ENCODE data around the gene COMMD3. TPM values are rescaled to one million over a fixed set of nuclear protein-coding genes. Genes with fewer than 3 reads are reported as not detected.

COMMD3 gene
- total and polyA plus RNA-seq, 2 experiments from 2014 or later = 26.4 to 104 TPM

DNA sequence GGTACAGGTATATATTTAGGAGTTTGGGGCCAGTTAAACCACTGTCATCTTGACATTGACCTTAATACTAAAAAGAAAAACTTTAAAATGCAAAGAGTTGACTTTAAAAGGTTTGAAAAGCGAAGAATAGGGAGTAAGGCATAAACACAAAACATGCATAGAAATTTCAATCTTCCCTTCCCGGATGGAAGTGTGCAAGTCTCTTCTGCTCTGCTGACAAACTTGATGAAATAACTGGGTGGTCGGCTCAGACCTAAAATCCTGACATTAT is 25.7 kb downstream of the COMMD3 start:
- Histone ChIP-seq H3K9me2 (ENCODE audit: insufficient read depth) (no peaks in the 10 kb centered on the region), H3K4me2 (ENCODE audit: unreplicated experiment) (peak overlapping the region; percentile 95), H2AFZ (no peak overlapping the region; the same call in 1 of the 2 replicates), H3K36me3 (ENCODE audit: low read depth) (no peaks in the 10 kb centered on the region), H3K4me3 (peak overlapping the region; percentile 86; the same call in 1 of the 2 replicates), H4K20me1 (ENCODE audit: insufficient read depth) (no peaks in the 10 kb centered on the region), H3K9me3 (ENCODE audit: low read depth) (no peaks in the 10 kb centered on the region), H3K79me2 (ENCODE audit: insufficient read depth) (no peaks in the 10 kb centered on the region), H3F3A (ENCODE audit: insufficient read depth) (no peaks in the 10 kb centered on the region), H3K4me1 (ENCODE audit: insufficient read depth) (peaks cover 5% of the 10 kb centered on the region), H3K27me3 (replicated peaks; ENCODE audit: insufficient read depth) (peaks cover 84% of the 10 kb centered on the region), H3K9ac (no peak overlapping the region), H3K27ac (no peak overlapping the region)
- DNase-seq = no peak
- 38 to 42% methylated on average over 3 of the region's 3 CpGs for WGBS, 2 experiments (ENCODE audit: low coverage in 1 of 2, low lambda C conversion rate in 2 of 2, missing lambda C conversion rate in 2 of 2)
- TF ChIP-seq EZH2phosphoT487 (IDR thresholded peaks at IDR 0.05; ENCODE audit: insufficient read depth, low read depth) = no peak
- no peak for TF ChIP-seq EZH2 (IDR thresholded peaks at IDR 0.05; ENCODE audit: insufficient read depth, poor library complexity, severe bottlenecking)
- in situ Hi-C loops (cut with MboI) = no loop called here

DNA sequence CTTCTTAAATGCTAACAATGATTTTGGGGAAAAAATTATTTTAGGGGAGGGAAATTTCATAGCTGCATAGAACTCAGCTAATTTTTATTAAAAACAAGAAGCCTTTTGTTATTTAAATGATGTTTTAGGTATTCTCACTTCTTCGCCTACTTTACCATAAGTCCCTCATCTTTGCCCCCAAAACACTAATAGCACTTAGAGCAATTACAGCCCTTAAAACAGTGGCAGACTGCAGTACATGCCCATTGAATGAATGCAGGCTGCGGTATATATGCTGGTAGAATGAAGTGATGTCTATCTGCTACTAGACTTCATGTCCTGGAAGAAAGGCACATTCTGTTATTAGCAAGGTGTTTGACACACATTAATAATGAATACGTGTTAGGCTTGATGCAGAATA is 26.2 kb downstream of the COMMD3 start:
- 71 to 73% methylated on average over 3 of the region's 3 CpGs for WGBS, 2 experiments (ENCODE audit: low coverage in 1 of 2, low lambda C conversion rate in 2 of 2, missing lambda C conversion rate in 2 of 2)
- Histone ChIP-seq H4K20me1 (ENCODE audit: insufficient read depth) (no peaks in the 10 kb centered on the region), H3K79me2 (ENCODE audit: insufficient read depth) (no peaks in the 10 kb centered on the region), H3F3A (ENCODE audit: insufficient read depth) (no peaks in the 10 kb centered on the region), H3K27ac (no peak overlapping the region), H2AFZ (no peak overlapping the region), H3K9me3 (ENCODE audit: low read depth) (no peaks in the 10 kb centered on the region), H3K4me2 (ENCODE audit: unreplicated experiment) (no peak overlapping the region), H3K4me1 (ENCODE audit: insufficient read depth) (peaks cover 5% of the 10 kb centered on the region), H3K27me3 (replicated peaks; ENCODE audit: insufficient read depth) (peaks cover 84% of the 10 kb centered on the region), H3K9ac (no peak overlapping the region), H3K36me3 (ENCODE audit: low read depth) (no peaks in the 10 kb centered on the region), H3K9me2 (ENCODE audit: insufficient read depth) (no peaks in the 10 kb centered on the region), H3K4me3 (no peak overlapping the region)
- DNase-seq = no peak
- no peak for TF ChIP-seq EZH2phosphoT487 (IDR thresholded peaks at IDR 0.05; ENCODE audit: insufficient read depth, low read depth)
- no peak for TF ChIP-seq EZH2 (IDR thresholded peaks at IDR 0.05; ENCODE audit: insufficient read depth, poor library complexity, severe bottlenecking)
- in situ Hi-C loops (cut with MboI) = no loop called here

DNA sequence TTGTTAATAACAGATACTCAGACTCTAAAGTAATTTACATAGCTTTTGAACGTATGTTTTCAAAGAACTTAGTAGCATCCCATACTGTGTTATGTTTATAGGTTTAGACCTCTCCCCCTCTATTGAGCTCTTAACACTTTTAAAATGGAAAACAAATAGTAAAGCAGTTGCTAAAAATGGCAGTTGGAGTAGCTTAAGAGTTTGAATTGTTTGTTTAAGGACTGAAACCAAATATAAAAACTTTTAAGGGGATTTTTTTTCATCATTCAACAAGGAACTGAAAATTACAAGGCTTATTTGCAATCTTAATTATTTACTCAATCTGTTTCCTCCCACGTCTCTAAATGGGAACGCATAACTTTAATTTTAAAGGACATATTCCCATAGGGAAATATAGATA is 27.5 kb downstream of the COMMD3 start:
- Histone ChIP-seq H2AFZ (no peak overlapping the region), H3F3A (ENCODE audit: insufficient read depth) (no peaks in the 10 kb centered on the region), H3K27me3 (replicated peaks; ENCODE audit: insufficient read depth) (peaks cover 84% of the 10 kb centered on the region), H3K79me2 (ENCODE audit: insufficient read depth) (no peaks in the 10 kb centered on the region), H3K9ac (no peak overlapping the region), H3K9me2 (ENCODE audit: insufficient read depth) (no peaks in the 10 kb centered on the region), H3K4me2 (ENCODE audit: unreplicated experiment) (no peak overlapping the region), H3K4me3 (no peak overlapping the region), H3K4me1 (ENCODE audit: insufficient read depth) (peaks cover 5% of the 10 kb centered on the region), H3K36me3 (ENCODE audit: low read depth) (no peaks in the 10 kb centered on the region), H3K27ac (no peak overlapping the region), H3K9me3 (ENCODE audit: low read depth) (no peaks in the 10 kb centered on the region), H4K20me1 (ENCODE audit: insufficient read depth) (no peaks in the 10 kb centered on the region)
- TF ChIP-seq EZH2phosphoT487 (IDR thresholded peaks at IDR 0.05; ENCODE audit: insufficient read depth, low read depth) = no peak
- in situ Hi-C loops (cut with MboI) = no loop called here
- no peak for DNase-seq
- 54 to 55% methylated on average over 3 of the region's 3 CpGs for WGBS, 2 experiments (ENCODE audit: low coverage in 1 of 2, low lambda C conversion rate in 2 of 2, missing lambda C conversion rate in 2 of 2)

DNA sequence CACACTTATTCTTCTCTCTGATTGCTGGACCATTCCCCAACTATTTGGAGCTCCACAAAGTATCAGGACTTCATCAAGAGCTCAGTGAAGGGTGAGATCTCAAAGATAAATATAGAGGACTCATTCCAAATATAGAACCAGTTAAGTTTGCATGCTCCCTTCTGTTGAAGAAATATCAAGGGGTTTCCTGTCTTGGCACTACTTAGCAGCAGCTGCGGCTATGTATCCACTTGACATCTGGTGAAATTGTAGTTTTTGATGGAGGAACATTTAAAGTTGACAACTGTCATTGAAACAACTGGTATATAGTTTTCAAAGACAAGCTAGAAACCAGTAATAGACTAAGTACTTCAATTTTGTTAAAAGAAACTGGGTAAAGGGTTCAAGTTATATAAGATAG is 28.1 kb downstream of the COMMD3 start:
- Histone ChIP-seq H3K79me2 (ENCODE audit: insufficient read depth) (no peaks in the 10 kb centered on the region), H3K4me3 (no peak overlapping the region), H3K4me1 (ENCODE audit: insufficient read depth) (peaks cover 5% of the 10 kb centered on the region), H3K36me3 (ENCODE audit: low read depth) (no peaks in the 10 kb centered on the region), H3K9ac (no peak overlapping the region), H2AFZ (no peak overlapping the region), H3K9me3 (ENCODE audit: low read depth) (no peaks in the 10 kb centered on the region), H3F3A (ENCODE audit: insufficient read depth) (no peaks in the 10 kb centered on the region), H4K20me1 (ENCODE audit: insufficient read depth) (no peaks in the 10 kb centered on the region), H3K27ac (no peak overlapping the region), H3K27me3 (replicated peaks; ENCODE audit: insufficient read depth) (peaks cover 80% of the 10 kb centered on the region), H3K9me2 (ENCODE audit: insufficient read depth) (no peaks in the 10 kb centered on the region), H3K4me2 (ENCODE audit: unreplicated experiment) (no peak overlapping the region)
- no peak for TF ChIP-seq EZH2 (IDR thresholded peaks at IDR 0.05; ENCODE audit: insufficient read depth, poor library complexity, severe bottlenecking)
- TF ChIP-seq EZH2phosphoT487 (IDR thresholded peaks at IDR 0.05; ENCODE audit: insufficient read depth, low read depth) = no peak
- in situ Hi-C loops (cut with MboI) = no loop called here
- no peak for DNase-seq
- WGBS, 2 experiments (ENCODE audit: low coverage in 1 of 2, low lambda C conversion rate in 2 of 2, missing lambda C conversion rate in 2 of 2) = 0 to 8% methylated on average over 1 of the region's 1 CpG

DNA sequence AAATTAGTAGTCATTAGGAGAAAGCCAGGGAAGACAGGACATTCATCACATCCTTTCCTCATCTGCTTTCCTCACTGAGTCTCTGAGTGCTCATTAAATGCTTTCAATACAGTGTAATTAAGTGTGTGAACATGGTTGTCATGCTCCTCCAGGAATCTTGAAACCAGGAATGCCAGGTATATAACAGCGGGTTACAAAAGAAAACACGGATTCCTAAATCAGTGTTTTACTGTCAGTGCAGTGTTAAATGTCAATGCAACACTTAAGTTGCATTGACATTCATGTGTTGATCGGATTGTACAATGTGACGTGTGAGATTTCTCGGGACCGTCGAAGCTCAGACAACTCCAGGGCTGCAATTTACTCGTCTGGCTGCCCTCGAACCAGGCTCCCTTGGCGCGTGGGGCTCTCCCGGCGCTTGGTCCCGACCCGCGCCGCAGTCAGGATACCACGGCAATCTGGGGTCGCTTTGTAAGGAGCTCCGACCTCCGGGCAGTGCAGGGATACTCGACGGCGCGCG is 28.7 kb downstream of the COMMD3 start:
- Histone ChIP-seq H4K20me1 (ENCODE audit: insufficient read depth) (no peaks in the 10 kb centered on the region), H2AFZ (peak overlapping the region; percentile 19), H3K4me3 (no peak overlapping the region), H3K36me3 (ENCODE audit: low read depth) (no peaks in the 10 kb centered on the region), H3K9me2 (ENCODE audit: insufficient read depth) (no peaks in the 10 kb centered on the region), H3K4me1 (ENCODE audit: insufficient read depth) (peaks cover 2% of the 10 kb centered on the region), H3K27me3 (replicated peaks; ENCODE audit: insufficient read depth) (peaks cover 74% of the 10 kb centered on the region), H3K9me3 (ENCODE audit: low read depth) (no peaks in the 10 kb centered on the region), H3K79me2 (ENCODE audit: insufficient read depth) (no peaks in the 10 kb centered on the region), H3F3A (ENCODE audit: insufficient read depth) (no peaks in the 10 kb centered on the region), H3K27ac (no peak overlapping the region), H3K4me2 (ENCODE audit: unreplicated experiment) (no peak overlapping the region), H3K9ac (no peak overlapping the region)
- TF ChIP-seq EZH2phosphoT487 (IDR thresholded peaks at IDR 0.05; ENCODE audit: insufficient read depth, low read depth) (peak; percentile 58; the same call in 1 of the 2 replicates), EZH2 (IDR thresholded peaks at IDR 0.05; ENCODE audit: insufficient read depth, poor library complexity, severe bottlenecking) (peak; percentile 79)
- DNase-seq = no peak
- in situ Hi-C loops (cut with MboI) = no loop called here
- WGBS, 2 experiments (ENCODE audit: low coverage in 1 of 2, low lambda C conversion rate in 2 of 2, missing lambda C conversion rate in 2 of 2) = 31 to 38% methylated on average over 17 to 25 of the region's 26 CpGs

All from GM23248 (cell line).